ENCODE data around the gene CEP128. TPM values are rescaled to one million over a fixed set of nuclear protein-coding genes. Genes with fewer than 3 reads are reported as not detected.

The CEP128 gene
- total RNA-seq, 2 experiments from 2014 or later, result 12.3 to 13.0 TPM

DNA sequence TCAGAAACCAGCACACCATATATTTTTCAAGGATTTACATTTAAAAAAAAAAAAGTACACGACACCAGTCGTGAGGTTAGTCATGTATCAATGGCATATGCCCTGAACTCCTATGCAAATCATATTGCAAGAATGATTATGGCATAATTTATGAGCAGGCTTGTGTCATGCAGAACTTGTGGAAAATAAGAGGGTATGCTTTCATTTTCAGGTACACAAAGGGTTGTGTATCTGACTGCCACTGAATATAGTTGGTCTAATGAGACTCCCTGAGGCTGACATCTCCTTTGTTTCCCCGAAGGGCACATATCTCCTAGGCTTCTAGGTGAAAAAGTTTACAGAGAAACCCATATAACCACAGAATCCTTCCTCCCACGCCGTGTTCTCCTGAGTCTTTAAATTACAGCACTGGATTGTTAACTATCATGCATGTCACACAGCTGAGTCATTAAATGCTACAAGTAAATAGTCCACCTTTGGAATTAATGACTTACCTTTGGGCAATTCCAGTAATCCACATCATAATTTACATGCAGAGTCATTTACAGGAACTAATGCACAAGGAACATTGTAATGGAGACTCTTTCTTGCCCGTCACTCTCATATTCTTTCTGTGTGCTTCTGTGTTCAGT is 373.5 kb downstream of the CEP128 start:
- intact Hi-C loops (cut with DNase I, micrococcal nuclease), result no loop called here
- Mint-ChIP-seq H3K27ac (no peak overlapping the region), H3K27me3 (no peaks in the 10 kb centered on the region), H3K36me3 (ENCODE audit: low read depth) (no peaks in the 10 kb centered on the region), H3K9me3 (no peaks in the 10 kb centered on the region), H3K4me3 (no peak overlapping the region), H3K4me1 (ENCODE audit: low read depth) (no peaks in the 10 kb centered on the region)
- CTCF ChIA-PET, result interaction anchor here (0.9 kb wide), 1 partner anchor 11 kb away, joined by 3 read pairs; no protein-coding TSS in a partner anchor
- Histone ChIP-seq H3K27ac (ENCODE audit: low read depth in 1 of 2, low read length in 2 of 2) (no peak overlapping the region), H3K9me3 (ENCODE audit: control insufficient read depth in 1 of 2, insufficient read depth in 1 of 2, low read length in 2 of 2) (no peaks in the 10 kb centered on the region), H3K27me3 (ENCODE audit: control insufficient read depth in 1 of 2, insufficient read depth in 2 of 2, low read length in 2 of 2) (no peaks in the 10 kb centered on the region), H3K4me1 (ENCODE audit: insufficient read depth, low read length) (no peaks in the 10 kb centered on the region), H3K36me3 (ENCODE audit: insufficient read depth, low read length) (no peaks in the 10 kb centered on the region), H3K4me3 (ENCODE audit: low read length) (no peak overlapping the region)
- no peak for ATAC-seq (ENCODE audit: poor library complexity)
- DNase-seq, result no peak
- TF ChIP-seq, protein P1, sequence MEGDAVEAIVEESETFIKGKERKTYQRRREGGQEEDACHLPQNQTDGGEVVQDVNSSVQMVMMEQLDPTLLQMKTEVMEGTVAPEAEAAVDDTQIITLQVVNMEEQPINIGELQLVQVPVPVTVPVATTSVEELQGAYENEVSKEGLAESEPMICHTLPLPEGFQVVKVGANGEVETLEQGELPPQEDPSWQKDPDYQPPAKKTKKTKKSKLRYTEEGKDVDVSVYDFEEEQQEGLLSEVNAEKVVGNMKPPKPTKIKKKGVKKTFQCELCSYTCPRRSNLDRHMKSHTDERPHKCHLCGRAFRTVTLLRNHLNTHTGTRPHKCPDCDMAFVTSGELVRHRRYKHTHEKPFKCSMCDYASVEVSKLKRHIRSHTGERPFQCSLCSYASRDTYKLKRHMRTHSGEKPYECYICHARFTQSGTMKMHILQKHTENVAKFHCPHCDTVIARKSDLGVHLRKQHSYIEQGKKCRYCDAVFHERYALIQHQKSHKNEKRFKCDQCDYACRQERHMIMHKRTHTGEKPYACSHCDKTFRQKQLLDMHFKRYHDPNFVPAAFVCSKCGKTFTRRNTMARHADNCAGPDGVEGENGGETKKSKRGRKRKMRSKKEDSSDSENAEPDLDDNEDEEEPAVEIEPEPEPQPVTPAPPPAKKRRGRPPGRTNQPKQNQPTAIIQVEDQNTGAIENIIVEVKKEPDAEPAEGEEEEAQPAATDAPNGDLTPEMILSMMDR (IDR thresholded peaks at IDR 0.05), result no peak
- POLR2A ChIA-PET, result no interaction called here

- H3K9me3 ChIP-seq (ENCODE audit: control insufficient read depth in 1 of 2, insufficient read depth in 1 of 2, low read length in 2 of 2), result no peaks in the 10 kb centered on the region
- H3K9me3 Mint-ChIP-seq, result no peaks in the 10 kb centered on the region
- no peaks in the 10 kb centered on the region for H3K4me1 ChIP-seq (ENCODE audit: insufficient read depth, low read length)
- no peaks in the 10 kb centered on the region for H3K36me3 Mint-ChIP-seq (ENCODE audit: low read depth)
- H3K27me3 Mint-ChIP-seq, result no peaks in the 10 kb centered on the region
- no peak overlapping the region for H3K27ac ChIP-seq (ENCODE audit: low read depth in 1 of 2, low read length in 2 of 2)
- no peak overlapping the region for H3K4me3 Mint-ChIP-seq
- H3K4me1 Mint-ChIP-seq (ENCODE audit: low read depth), result no peaks in the 10 kb centered on the region
- no peak for ATAC-seq (ENCODE audit: poor library complexity)
- TF ChIP-seq, protein P1 (IDR thresholded peaks at IDR 0.05), result no peak
- CTCF ChIA-PET, result no interaction called here
- POLR2A ChIA-PET, result no interaction called here
- intact Hi-C loops (cut with DNase I, micrococcal nuclease), result no loop called here
- H3K27me3 ChIP-seq (ENCODE audit: control insufficient read depth in 1 of 2, insufficient read depth in 2 of 2, low read length in 2 of 2), result no peaks in the 10 kb centered on the region
- H3K4me3 ChIP-seq (ENCODE audit: low read length), result no peak overlapping the region
- no peak overlapping the region for H3K27ac Mint-ChIP-seq
- H3K36me3 ChIP-seq (ENCODE audit: insufficient read depth, low read length), result no peaks in the 10 kb centered on the region
- DNase-seq, result no peak
Measured at GRCh38 chr14:80565001-80565400, 376.5 kb downstream of the CEP128 start.

DNA sequence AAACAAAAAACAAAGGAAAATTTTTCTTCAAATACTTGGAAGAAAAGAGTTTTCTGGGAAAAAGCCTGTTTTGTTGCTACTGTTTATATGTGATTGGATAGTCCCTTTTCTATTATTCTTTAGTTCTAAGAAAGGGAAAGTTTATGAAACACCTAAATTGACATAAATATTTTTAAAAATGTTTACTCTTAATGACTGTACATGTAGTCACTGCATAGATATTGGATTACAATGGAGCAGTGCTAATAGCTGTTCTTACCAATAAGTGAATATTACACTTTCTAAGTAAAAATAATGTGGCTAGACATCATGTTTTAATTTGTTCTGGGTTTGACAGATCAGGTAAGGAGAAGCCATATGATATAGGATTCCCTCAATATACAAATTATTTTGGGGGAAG is 377.5 kb downstream of the CEP128 start:
- DNase-seq, result no peak
- no peaks in the 10 kb centered on the region for H3K9me3 Mint-ChIP-seq
- ATAC-seq (ENCODE audit: poor library complexity), result no peak
- Histone ChIP-seq H3K4me3 (ENCODE audit: low read length) (no peak overlapping the region), H3K4me1 (ENCODE audit: insufficient read depth, low read length) (no peaks in the 10 kb centered on the region), H3K9me3 (ENCODE audit: control insufficient read depth in 1 of 2, insufficient read depth in 1 of 2, low read length in 2 of 2) (no peaks in the 10 kb centered on the region), H3K27me3 (ENCODE audit: control insufficient read depth in 1 of 2, insufficient read depth in 2 of 2, low read length in 2 of 2) (no peaks in the 10 kb centered on the region), H3K27ac (ENCODE audit: low read depth in 1 of 2, low read length in 2 of 2) (no peak overlapping the region), H3K36me3 (ENCODE audit: insufficient read depth, low read length) (no peaks in the 10 kb centered on the region)
- POLR2A ChIA-PET, result no interaction called here
- H3K4me1 Mint-ChIP-seq (ENCODE audit: low read depth), result no peaks in the 10 kb centered on the region
- intact Hi-C loops (cut with DNase I, micrococcal nuclease), result no loop called here
- TF ChIP-seq, protein P1 (IDR thresholded peaks at IDR 0.05), result no peak
- no peak overlapping the region for H3K4me3 Mint-ChIP-seq
- H3K36me3 Mint-ChIP-seq (ENCODE audit: low read depth), result no peaks in the 10 kb centered on the region
- CTCF ChIA-PET, result no interaction called here
- no peak overlapping the region for H3K27ac Mint-ChIP-seq
- no peaks in the 10 kb centered on the region for H3K27me3 Mint-ChIP-seq
